GM19035 (cell line): ENCODE results near the gene SARDH.

Experiments
- ATAC-seq: cut with Tn5 transposase; IDR thresholded peaks from one replicate; pipeline ENCODE4 v1.9.1; 2021; ENCODE audit not compliant: unreplicated experiment

SARDH gene

GRCh38 chr9:133716564-133717112 is 21.5 kb downstream of the SARDH start:
- no peak for ATAC-seq

- ATAC-seq = no peak
Observed at GRCh38 chr9:133715866-133716563, 22.1 kb downstream of the SARDH start.

GRCh38 chr9:133715295-133715865 is 22.8 kb downstream of the SARDH start:
- no peak for ATAC-seq

GRCh38 chr9:133714606-133715294 is 23.4 kb downstream of the SARDH start:
- no peak for ATAC-seq

- no peak for ATAC-seq
Observed at GRCh38 chr9:133713960-133714495, 24.1 kb downstream of the SARDH start.

DNA sequence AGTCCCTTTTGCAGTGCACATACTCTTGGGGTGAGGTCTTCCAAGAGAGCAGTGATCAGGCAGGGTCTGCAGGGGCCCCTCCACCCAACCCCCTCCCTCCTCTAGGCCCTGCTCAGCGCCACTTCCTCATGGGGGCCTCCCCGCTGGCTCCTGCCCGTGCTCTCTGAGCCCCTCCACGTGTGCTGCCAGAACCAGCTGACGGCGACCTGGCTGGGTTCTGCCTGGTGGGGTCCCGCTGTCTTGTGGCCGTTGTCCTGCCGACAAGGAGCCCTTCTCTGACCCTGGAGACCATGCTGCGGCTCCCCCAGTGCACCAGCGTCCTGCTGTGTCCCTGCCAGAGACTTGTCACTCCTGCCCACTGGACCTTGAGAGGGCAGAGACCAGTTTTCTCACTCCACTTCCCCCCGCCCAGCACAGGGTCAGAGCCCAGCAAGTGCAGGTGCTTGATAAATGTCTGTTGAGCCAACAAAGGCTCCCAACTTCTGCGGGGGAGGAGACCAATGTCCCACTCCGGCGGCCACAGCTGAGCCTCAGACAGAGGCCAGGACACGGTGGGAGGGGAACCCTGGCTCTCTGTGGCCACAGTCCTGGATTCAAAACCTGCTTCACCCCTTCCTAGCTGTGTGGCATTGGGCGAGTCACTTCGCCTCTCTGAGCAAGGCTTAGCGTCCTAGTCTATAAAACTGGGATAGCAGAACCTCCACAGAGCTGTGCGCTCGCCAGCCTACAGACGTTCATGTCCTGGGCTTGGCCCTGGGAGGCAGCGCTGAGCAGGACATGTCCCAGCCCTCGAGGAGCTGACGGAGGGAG is 24.8 kb downstream of the SARDH start:
- no peak for ATAC-seq

- ATAC-seq = no peak
Observed at GRCh38 chr9:133712221-133713100, 25.7 kb downstream of the SARDH start.

DNA sequence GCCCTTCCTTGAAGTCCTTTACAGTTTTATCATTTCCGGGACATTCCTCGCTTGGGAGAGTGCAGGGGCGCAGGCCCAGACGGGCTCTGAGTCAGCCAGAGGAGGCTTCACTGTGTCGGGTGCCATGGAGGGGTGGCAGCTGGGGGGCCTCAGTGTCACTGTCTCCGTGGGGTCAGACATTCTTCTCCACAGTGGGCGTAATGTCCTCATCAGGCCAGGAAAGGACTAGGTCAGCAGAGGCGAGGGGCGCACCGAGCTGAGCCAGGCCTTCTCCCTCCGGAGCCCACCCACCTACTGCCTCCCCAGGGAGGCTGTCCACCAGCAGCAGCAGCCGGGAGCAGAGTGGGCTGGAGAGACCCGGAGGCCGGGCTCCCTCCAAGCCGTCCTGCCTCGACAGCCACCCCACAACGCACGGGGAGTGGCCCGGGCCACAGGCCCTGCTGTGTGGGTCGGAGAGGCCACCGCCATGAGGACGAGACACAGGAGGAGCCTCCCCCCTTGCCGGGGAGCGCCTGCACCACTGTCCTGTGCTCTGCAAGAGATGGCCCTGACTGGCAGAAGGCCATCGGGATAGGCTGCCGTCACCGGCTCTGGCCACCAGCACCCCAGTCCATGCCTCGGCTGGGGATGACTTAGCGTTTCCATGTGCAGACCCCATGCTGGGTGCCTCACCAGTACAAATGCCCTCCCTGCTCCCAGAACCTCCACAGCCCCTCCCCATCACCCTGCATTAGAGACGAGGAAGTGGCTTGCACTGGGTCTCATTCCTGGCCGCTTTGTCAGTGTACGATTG is 26.5 kb downstream of the SARDH start:
- ATAC-seq = no peak

DNA sequence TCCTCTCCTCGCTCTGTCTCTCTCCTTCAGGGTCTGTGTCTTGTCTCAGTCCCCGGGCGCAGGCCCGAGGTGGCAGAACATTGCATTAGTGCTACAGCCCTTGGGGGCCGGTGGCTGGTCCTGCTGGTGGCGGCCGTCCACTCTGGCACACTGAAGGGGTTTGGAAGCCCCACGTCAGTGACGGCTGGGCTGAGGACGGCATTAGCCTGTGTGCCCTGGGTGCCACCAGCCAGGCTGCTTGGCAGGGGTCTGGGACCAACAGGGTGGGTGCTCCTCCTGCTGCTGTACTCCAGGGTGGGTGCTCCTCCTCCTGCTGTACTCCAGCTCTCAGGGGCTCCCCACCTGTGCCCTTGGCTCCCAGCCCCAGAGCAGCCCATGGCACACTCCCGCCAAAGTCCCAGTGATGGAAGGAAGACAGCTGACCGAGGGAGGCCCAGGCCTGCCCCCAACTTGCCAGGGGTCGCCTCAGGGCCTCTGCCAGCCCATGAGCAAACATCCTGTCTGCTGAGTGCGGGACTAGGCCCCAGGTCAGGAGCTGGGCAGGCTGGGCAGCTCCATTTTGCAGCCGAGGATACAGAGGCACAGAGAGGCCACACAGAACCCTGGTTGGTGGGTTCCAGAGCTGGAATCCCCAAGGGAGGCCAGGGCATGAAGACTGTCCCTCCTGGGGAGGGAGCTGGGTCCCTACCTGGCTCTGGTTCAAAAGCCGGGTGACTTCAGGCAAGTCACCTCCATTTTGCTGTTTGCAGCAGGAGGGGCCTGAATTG is 27.3 kb downstream of the SARDH start:
- no peak for ATAC-seq

GRCh38 chr9:133709691-133710571 is 28.2 kb downstream of the SARDH start:
- ATAC-seq = no peak

GRCh38 chr9:133709015-133709611 is 29.0 kb downstream of the SARDH start:
- ATAC-seq = no peak

- no peak for ATAC-seq
Observed at GRCh38 chr9:133708246-133709014, 29.7 kb downstream of the SARDH start.

- ATAC-seq = no peak
Observed at GRCh38 chr9:133707763-133708245, 30.3 kb downstream of the SARDH start.

DNA sequence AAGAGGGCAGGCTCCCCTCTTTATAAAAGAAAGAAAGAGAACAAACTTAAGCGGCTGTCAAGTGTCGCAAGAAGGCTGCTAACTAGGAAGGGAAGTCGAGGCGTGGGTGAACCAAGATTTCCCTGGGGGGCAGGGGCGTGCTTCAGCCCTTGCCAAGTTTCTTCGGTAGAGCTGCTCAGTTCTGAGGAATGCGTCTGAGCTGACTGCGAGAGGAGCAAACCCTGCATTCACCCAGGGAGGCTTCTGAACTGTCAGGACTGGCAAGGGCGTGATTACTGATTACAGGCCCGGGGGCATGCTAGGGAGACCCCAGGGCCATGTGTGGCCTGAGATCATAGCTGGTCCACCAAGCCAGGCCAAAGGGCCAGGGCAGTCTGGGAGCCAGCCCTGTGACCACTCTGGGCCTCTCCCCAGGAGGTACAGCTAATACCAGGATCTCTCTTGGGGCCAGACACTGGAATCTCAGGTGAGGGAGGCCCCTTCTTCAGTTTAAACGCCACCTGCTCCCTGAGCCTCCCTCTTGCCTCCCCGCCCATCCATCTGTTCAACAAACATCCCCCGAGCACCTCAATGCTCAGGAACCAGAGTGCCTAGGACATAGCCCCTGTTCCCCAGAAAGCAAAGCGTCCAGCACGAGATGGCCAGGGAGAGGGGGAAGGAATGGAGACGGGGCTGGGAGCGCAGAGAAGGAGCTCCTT is 30.9 kb downstream of the SARDH start:
- no peak for ATAC-seq

DNA sequence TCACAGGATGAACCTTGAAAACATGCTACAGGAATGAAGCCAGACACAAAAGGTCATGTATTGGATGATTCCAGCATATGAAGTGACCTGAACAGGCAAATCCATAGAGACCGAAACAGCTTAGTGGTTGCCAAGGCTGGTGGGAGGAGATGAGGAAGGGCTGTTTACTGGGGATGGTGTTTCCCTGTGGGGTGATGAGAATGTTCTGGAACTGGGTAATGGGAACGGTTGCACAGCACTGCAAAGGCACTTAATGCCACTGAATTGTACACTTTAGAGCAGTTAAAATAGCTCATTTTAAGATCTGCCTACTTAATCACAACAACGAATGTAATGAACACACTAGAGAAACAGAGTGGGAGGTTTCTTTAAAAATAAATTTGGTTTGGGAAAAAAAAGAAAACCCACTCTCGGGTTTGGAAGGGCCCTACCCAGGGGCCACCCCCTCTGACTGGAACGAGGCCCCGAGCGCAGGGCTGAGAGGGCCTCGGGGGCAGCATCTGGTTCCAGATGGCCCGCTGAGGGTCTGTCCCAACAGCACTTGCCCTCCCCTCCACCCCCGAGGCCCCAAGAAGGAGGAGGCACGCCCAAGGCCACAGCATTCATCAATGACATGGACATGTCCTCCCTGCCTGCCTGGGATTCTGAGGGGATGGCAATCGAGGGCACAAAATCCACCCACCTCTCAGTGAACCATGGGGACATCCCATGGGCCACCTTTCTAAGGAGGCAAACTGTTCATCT is 31.7 kb downstream of the SARDH start:
- ATAC-seq = no peak
